Kidney (tissue), 14 donors: ENCODE measurements around the gene C2CD2. TPM values are rescaled to one million over a fixed set of nuclear protein-coding genes. Genes with fewer than 3 reads are reported as not detected.

Experiments used
- DNase-seq, 5 donors: peaks; one replicate each; pipeline ENCODE4 v3.0.0-alpha.2; 2013 to 2020
- FAIRE-seq: peaks from 2 replicates; lab custom pipeline; 2012; peaks lifted over from hg19 to GRCh38; lab: Jason Lieb, UNC
- H3K27ac ChIP-seq, 2 donors: one replicate each; pipeline ENCODE4 v1.7.0; 2013; ENCODE audit warnings: low read depth in 2 of 2, low read length in 2 of 2, inconsistent platforms in 1 of 2
- H3K27me3 ChIP-seq: one replicate; pipeline ENCODE4 v1.7.1; 2013; ENCODE audit warnings: low read length, inconsistent platforms; ENCODE audit not compliant: control insufficient read depth, insufficient read depth
- H3K36me3 ChIP-seq, 3 donors: one replicate each; pipeline versions ENCODE4 v1.7.0 to v1.7.1; 2013; ENCODE audit warnings: low read length in 3 of 3, control low read depth in 1 of 3, inconsistent platforms in 1 of 3; ENCODE audit not compliant: insufficient read depth in 3 of 3, control insufficient read depth in 2 of 3
- H3K4me1 ChIP-seq, 3 donors: one replicate each; pipeline versions ENCODE4 v1.7.0 to v1.7.1; 2013; ENCODE audit warnings: low read length in 3 of 3, inconsistent platforms in 1 of 3, low read depth in 1 of 3; ENCODE audit not compliant: control insufficient read depth in 2 of 3, insufficient read depth in 2 of 3
- H3K4me3 ChIP-seq, 3 donors: one replicate each; pipeline versions ENCODE4 v1.7.0 to v1.8.1; 2013; ENCODE audit warnings: low read length in 3 of 3, control low read depth in 1 of 3, inconsistent platforms in 1 of 3
- H3K9ac ChIP-seq, 3 donors: one replicate each; pipeline versions ENCODE4 v1.7.0 to v1.7.1; 2013; ENCODE audit warnings: low read length in 3 of 3, control low read depth in 1 of 3, inconsistent platforms in 1 of 3
- H3K9me3 ChIP-seq, 3 donors: one replicate each; pipeline versions ENCODE4 v1.7.0 to v1.7.1; 2013; ENCODE audit warnings: low read length in 3 of 3, control low read depth in 1 of 3, inconsistent platforms in 1 of 3; ENCODE audit not compliant: control insufficient read depth in 2 of 3, insufficient read depth in 1 of 3
- CTCF ChIP-seq: IDR thresholded peaks from 3 replicates; pipeline ENCODE4 v1.5.1; 2012; ENCODE audit warnings: mild to moderate bottlenecking, moderate library complexity, borderline replicate concordance; ENCODE audit not compliant: insufficient read depth; ENCODE audit errors: extremely low read depth
- intact Hi-C: fragments of 100-400 bp; cut with DNase I; formaldehyde crosslinking; loops from one replicate; pipeline ENCODE4 v1.11.1; 2022
- polyA plus RNA-seq: library from polyadenylated mRNA; stranded (reverse); fragments of 350-450 nt; fragmentation: Illumina TruSeq; extraction: RNeasy Lipid Tissue Mini Kit (QIAGEN cat#74804); gene quantifications from one replicate; pipeline ENCODE4 v1.2.3, GENCODE V29; 2014; ENCODE audit warnings: low read depth, low replicate concordance; ENCODE audit not compliant: insufficient read depth
- total RNA-seq: library from RNA; stranded (reverse); fragmentation: NEBNext Ultra II Directional; extraction: Animal tissue kit (Norgen Biotek cat#: 25700); gene quantifications from one replicate; pipeline ENCODE4 v1.2.1, GENCODE V29; 2021
- donor health status: control.
- donor health status: control.
- donor health status: control.
- donor health status: control.
- donor health status: control.
- donor health status: DM: yes; HTN: yes; CAD: no.
- donor health status: Normal renal cell carcinoma (clear cell type).

C2CD2 gene
- total and polyA plus RNA-seq, 2 donors from 2014 or later, result 7.6 to 25.6 TPM

- no peak overlapping the region for H3K9ac ChIP-seq
- DNase-seq, result peak in 1 of 5 donors; percentile 42
- H3K27ac ChIP-seq, result no peak overlapping the region
- no peak for TF ChIP-seq CTCF
- H3K27me3 ChIP-seq, result no peaks in the 10 kb centered on the region
- no peak for FAIRE-seq
- H3K4me3 ChIP-seq, result no peak overlapping the region
- H3K9me3 ChIP-seq, result no peaks in the 10 kb centered on the region
- H3K4me1 ChIP-seq, result no peaks in the 10 kb centered on the region
- H3K36me3 ChIP-seq, result peaks cover 2 to 10% (median 4%) of the 10 kb centered on the region in 3 donors
- intact Hi-C loops, result no loop called here
Observed at GRCh38 chr21:41852151-41852928, 101.5 kb downstream of the C2CD2 start.

- DNase-seq (peak in 1 of 5 donors; percentile 59), FAIRE-seq (no peak)
- Histone ChIP-seq H3K4me1 (no peaks in the 10 kb centered on the region), H3K27ac (no peak overlapping the region), H3K9me3 (no peaks in the 10 kb centered on the region), H3K36me3 (peaks cover 2 to 5% (median 4%) of the 10 kb centered on the region in 3 donors), H3K9ac (no peak overlapping the region), H3K4me3 (no peak overlapping the region), H3K27me3 (no peaks in the 10 kb centered on the region)
- TF ChIP-seq CTCF, result no peak
- intact Hi-C loops, result no loop called here
Observed at GRCh38 chr21:41851090-41851790, 102.6 kb downstream of the C2CD2 start.

- Histone ChIP-seq H3K9ac (no peak overlapping the region), H3K9me3 (no peaks in the 10 kb centered on the region), H3K27me3 (no peaks in the 10 kb centered on the region), H3K4me1 (no peaks in the 10 kb centered on the region), H3K4me3 (no peak overlapping the region), H3K27ac (no peak overlapping the region), H3K36me3 (peaks cover 2 to 5% (median 4%) of the 10 kb centered on the region in 3 donors)
- FAIRE-seq (no peak), DNase-seq (no peak)
- TF ChIP-seq CTCF, result no peak
- intact Hi-C loops, result no loop called here
Observed at GRCh38 chr21:41850085-41850484, 103.7 kb downstream of the C2CD2 start.
